GM19455 (cell line): ENCODE results near the gene CCDC57.
"Not testable (repeated sequence)": the region's sequence is repeated elsewhere in the genome, so short reads cannot be mapped to it uniquely, and the experiment has no call there.

Experiments used
- ATAC-seq: cut with Tn5 transposase; IDR thresholded peaks from one replicate; pipeline ENCODE4 v1.9.1; 2021; ENCODE audit not compliant: unreplicated experiment

Gene CCDC57

GRCh38 chr17:82179412-82179811 lies 33.2 kb downstream of the CCDC57 start:
- ATAC-seq, result no peak

GRCh38 chr17:82178499-82179261 lies 34.0 kb downstream of the CCDC57 start:
- no peak for ATAC-seq

GRCh38 chr17:82177761-82178498 lies 34.7 kb downstream of the CCDC57 start:
- no peak for ATAC-seq

GRCh38 chr17:82177276-82177675 lies 35.4 kb downstream of the CCDC57 start:
- no peak for ATAC-seq

- ATAC-seq, result no peak
Observed at GRCh38 chr17:82175951-82176350, 36.7 kb downstream of the CCDC57 start.

- ATAC-seq, result no peak
Observed at GRCh38 chr17:82175201-82175600, 37.4 kb downstream of the CCDC57 start.

- not testable (repeated sequence) for ATAC-seq
Observed at GRCh38 chr17:82174042-82174857, 38.4 kb downstream of the CCDC57 start.

- no peak for ATAC-seq
Observed at GRCh38 chr17:82173351-82174041, 39.1 kb downstream of the CCDC57 start.

- ATAC-seq, result no peak
Observed at GRCh38 chr17:82172486-82173160, 40.0 kb downstream of the CCDC57 start.

GRCh38 chr17:82171750-82172375 lies 40.8 kb downstream of the CCDC57 start:
- no peak for ATAC-seq

- ATAC-seq, result no peak
Observed at GRCh38 chr17:82170412-82170961, 42.2 kb downstream of the CCDC57 start.

GRCh38 chr17:82168568-82168967 lies 44.1 kb downstream of the CCDC57 start:
- no peak for ATAC-seq

- no peak for ATAC-seq
Observed at GRCh38 chr17:82167028-82167427, 45.6 kb downstream of the CCDC57 start.

- ATAC-seq, result no peak
Observed at GRCh38 chr17:82164853-82165252, 47.8 kb downstream of the CCDC57 start.

GRCh38 chr17:82161216-82161615 lies 51.4 kb downstream of the CCDC57 start:
- ATAC-seq, result no peak

- no peak for ATAC-seq
Observed at GRCh38 chr17:82160075-82160474, 52.6 kb downstream of the CCDC57 start.

GRCh38 chr17:82158825-82159224 lies 53.8 kb downstream of the CCDC57 start:
- no peak for ATAC-seq

GRCh38 chr17:82157046-82158035 lies 55.3 kb downstream of the CCDC57 start:
- no peak for ATAC-seq
